ENCODE data around the gene CCDC74A.
A peak's percentile ranks its signal among the peaks of the same experiment; 100 is the strongest.
"Not testable (repeated sequence)": the region's sequence is repeated elsewhere in the genome, so short reads cannot be mapped to it uniquely, and the experiment has no call there.

The CCDC74A gene

DNA sequence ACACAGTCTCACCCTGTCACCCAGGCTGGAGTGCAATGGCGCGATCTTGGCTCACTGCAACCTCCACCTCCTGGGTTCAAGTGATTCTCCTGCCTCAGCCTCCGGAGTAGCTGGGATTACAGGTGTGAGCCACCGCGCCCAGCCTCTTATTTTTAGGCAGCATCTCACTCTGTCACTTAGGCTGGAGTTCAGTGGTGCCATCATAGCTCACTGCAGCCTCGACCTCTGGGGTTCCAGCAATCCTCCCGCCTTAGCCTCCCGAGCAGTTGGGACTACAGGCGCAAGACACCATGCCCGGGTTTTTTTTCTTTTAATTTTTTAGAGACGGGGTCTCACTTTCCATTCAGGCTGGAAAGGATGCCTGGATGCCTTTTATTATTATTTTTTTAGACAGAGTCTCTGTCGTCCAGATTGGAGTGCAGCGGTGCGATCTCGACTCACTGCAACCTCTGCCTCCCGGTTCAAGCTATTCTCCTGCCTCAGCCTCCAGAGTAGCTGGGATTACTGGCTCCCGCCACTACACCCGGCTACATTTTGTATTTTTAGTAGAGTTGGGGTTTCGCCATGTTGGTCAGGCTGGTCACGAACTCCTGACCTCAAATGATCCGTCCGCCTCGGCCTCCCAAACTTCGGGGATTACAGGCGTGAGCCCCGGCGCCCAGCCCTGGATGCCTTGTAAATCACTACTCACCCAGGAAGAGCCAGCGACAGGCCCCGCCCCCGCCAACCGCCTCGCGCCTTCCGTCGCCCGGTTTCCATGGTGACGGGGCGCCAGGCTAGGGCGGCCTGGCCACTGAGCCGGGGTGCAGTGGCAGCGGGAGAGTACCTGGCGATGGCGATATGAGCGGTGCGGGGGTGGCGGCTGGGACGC is at the start of gene CCDC74A:
Gene CCDC74A, plus strand, starts transcription at position 758 of the 871 bp plus-strand sequence. Its CDS starts 83 bp downstream, at position 841.
- not testable (repeated sequence) for DNase-seq

GRCh38 chr2:131478074-131478849 is 49.4 kb upstream of the CCDC74A start:
- DNase-seq = not testable (repeated sequence)

GRCh38 chr2:131478850-131479461 is 48.7 kb upstream of the CCDC74A start:
- DNase-seq = not testable (repeated sequence)

- DNase-seq = not testable (repeated sequence)
These were observed 47.3 kb upstream of the CCDC74A start for GRCh38 chr2:131480351-131480750.

- not testable (repeated sequence) for DNase-seq
These were observed 45.1 kb upstream of the CCDC74A start for GRCh38 chr2:131482506-131483155.

- DNase-seq = not testable (repeated sequence)
These were observed 43.5 kb upstream of the CCDC74A start for GRCh38 chr2:131483981-131484820.

DNA sequence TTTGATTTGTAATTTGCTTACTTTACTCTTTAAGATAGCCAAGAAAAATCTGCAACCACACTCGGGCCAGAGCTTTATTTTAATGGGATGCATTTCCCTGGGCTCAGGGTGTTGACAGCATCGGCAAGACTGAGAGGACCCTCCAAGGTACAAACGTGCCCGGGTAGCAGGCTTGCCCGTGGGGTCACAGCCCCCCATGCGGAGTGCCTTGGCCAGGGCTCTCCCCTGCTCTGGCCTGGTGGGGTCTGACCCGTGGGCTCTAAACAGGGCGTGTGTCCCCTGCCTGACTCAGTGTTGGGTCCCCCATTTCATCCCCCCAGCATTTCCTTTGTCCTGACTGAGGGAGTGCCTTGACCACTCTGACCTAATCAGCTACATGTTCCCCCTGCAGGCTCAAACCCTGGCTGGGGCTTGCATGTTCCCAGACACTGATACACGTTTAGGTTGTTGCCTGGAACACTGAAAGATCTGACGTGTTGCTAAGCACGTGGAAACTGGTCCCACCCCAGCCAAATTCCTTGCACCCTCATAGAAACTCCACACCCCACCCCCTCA is 42.7 kb upstream of the CCDC74A start:
- DNase-seq = not testable (repeated sequence)

DNA sequence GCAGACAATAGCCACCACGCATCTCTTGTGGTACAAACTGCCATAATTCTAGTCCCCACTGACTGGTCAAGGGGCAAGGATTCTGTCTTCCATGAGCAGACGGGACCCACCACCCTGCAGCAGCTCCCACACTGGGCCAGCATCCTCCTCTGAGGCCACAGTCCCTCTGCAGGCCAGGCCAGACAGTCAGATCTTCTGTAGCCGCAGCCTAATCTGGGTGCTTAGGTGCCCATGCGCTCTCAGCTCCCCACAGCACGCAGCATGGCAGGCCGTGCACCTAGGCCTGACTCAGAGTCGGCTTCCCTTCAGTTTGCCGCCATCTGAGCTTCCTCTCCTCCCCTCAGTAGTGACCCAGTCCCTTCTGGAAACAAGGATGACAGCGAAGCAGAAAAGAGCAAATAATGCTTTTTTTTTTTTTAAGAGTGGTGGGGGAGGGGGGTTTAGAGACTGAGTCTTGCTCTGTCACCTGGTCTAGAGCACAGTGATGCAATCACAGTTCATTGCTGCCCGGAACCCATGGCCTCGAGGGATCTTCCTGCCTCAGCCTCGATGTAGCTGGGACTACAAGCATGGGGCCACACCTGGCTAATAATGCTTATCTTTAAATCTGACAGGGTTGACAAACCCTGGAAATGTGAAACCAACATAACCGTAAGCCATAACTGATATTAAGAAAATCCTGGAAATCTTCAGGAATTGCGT is 41.3 kb upstream of the CCDC74A start:
- not testable (repeated sequence) for DNase-seq

- DNase-seq = no peak
These were observed 39.1 kb upstream of the CCDC74A start for GRCh38 chr2:131488306-131489205.

- DNase-seq = peak; percentile 45
These were observed 36.8 kb upstream of the CCDC74A start for GRCh38 chr2:131490616-131491468.

DNA sequence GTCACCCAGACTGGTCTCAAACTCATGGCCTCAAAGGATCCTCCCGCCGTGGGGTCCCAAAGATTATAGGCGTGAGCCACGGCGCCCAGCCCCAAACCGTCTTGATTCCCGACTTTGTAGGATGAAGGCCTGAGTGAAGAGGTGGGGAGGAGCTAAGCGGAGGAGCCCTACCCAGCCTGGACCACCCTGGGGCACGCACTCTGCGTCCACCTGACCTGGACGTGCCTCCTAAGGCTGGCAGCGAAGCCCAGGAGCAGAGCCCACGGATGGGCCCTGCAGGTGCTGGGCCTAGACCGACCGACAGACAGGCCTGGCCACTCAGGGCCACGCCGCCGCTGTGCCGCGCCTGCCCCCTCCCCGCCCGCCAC is 36.2 kb upstream of the CCDC74A start:
- not testable (repeated sequence) for DNase-seq

- peak; percentile 52 for DNase-seq
These were observed 35.7 kb upstream of the CCDC74A start, which contains the start of gene MZT2A for GRCh38 chr2:131492015-131492417. Gene MZT2A (minus strand): TSS chr2:131492397. CDS start chr2:131492376, 21 bp downstream.

GRCh38 chr2:131492418-131493198 is 35.1 kb upstream of the CCDC74A start:
- peak; percentile 94 for DNase-seq

DNA sequence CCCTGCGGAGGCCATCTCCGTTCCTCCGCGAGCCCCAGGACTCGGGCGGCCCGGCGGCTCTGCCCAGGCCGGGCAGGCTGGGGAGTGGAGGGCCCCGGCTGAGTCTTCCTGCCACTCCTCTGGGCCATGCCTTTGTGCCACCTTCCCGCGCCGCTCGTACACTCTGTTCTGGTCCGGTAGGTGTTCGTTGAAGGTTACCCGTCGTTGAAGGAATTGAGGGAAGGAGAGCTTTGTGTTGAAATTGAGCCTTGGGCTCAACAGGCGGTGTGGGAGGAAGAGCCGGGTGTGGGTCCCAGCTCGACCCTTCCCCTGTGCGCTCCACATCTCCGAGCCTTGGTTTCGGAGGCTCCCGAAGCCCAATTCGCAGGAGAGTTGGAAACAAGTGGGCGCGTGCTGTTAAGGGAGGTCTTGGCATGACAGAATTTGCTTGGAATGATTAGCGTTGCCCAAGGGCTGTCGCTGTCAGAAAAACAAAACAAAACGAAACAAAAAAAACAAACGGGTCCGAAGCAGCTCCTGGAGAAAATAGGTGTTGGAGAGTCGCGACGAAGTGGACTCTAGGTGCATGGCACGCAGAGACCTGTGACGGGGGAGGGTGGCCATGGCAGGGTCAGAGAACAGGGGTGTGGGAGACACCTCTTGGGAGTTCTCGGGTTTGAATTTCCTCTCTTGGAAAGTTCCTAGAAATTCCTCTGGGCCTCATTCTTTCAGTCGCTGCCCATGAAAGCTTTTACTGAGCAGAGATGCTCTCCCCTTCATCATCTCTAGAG is 34.3 kb upstream of the CCDC74A start:
- DNase-seq = no peak

- not testable (repeated sequence) for DNase-seq
These were observed 32.2 kb upstream of the CCDC74A start for GRCh38 chr2:131495506-131495905.

DNA sequence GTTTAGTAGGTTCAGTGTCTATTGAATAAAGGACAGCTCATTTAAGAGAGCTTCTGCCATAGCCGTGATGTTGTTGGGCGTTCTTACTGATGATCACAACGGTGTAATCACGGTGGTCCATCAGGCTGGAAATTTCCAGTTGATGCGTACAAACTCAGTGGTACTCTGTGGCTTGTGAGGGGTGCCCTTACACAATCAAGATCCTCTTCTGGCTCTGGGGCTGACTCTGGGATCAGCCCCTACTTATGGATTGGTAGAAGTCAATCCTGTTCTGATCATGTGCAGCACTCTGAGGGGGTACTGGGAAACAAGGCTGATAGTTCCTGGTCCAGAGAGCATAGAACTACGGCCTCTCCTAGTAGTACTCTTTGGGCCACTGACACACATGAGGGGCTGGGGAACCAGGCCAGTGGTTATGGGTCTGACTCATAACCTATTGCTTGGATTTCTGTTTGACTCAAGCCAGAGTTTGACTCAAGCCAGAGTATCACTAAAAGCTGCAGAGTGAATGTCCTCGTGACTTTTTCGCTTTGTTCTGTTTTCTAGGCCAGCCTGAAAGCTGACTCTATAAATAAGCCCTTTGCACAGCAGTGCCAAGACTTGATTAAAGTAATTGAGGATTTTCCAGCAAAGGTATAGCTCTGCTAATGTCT is 29.2 kb upstream of the CCDC74A start:
- DNase-seq = not testable (repeated sequence)

Data from left hindlimb (tissue), 1 donor.